ENCODE data around the gene DYNC2I2. TPM values are rescaled to one million over a fixed set of nuclear protein-coding genes. Genes with fewer than 3 reads are reported as not detected.

The DYNC2I2 gene
- total RNA-seq, 1 experiment from 2014 or later, result 53.2 TPM

DNA sequence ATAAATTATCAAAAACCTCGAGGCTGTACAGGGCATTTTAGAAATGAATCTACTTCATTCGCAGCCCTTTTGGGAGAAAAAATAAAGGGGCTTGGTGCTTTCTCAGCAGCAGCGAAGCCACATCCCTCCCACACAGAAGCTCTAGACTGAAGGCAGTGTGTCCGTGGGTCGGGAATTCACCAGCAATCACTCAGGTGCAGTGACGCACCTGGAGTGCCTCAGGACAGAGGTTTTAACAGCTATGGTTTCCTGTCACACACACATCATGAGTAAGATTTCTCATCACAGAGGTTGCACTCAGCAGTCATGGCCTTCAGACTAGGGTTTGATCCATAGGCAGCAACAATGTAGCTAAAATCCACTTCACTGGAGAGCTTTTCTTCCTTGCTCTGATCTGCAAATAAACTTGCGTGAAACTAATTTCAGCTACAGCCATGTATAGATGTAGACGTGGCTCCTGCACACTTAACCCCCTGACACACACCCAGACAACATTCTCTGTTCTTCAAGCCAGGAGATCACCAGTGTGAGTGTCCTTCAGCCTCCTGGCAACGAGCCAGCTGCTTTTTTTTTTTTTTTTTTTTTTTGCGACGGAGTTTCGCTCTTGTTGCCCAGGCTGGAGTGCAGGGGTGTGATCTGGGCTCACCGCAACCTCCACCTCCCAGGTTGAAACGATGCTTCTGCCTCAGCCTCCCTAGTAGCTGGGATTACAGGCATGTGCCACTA lies 34.8 kb downstream of the DYNC2I2 start:
- Mint-ChIP-seq H3K27ac (ENCODE audit: unreplicated experiment) (no peak overlapping the region), H3K4me1 (ENCODE audit: low read depth, unreplicated experiment) (no peaks in the 10 kb centered on the region), H3K36me3 (ENCODE audit: insufficient read depth, unreplicated experiment) (peaks cover 39% of the 10 kb centered on the region), H3K9me3 (ENCODE audit: low read depth, unreplicated experiment) (no peaks in the 10 kb centered on the region), H3K4me3 (ENCODE audit: low read depth, unreplicated experiment) (no peak overlapping the region), H3K27me3 (ENCODE audit: unreplicated experiment) (no peaks in the 10 kb centered on the region)
- intact Hi-C loops (cut with micrococcal nuclease; ENCODE audit: unreplicated experiment), result no loop called here
- DNase-seq, result no peak
- BruUV-seq (replicated peaks), result no TSS peak
- CTCF ChIA-PET, result no interaction called here
- TF ChIP-seq, protein P1, sequence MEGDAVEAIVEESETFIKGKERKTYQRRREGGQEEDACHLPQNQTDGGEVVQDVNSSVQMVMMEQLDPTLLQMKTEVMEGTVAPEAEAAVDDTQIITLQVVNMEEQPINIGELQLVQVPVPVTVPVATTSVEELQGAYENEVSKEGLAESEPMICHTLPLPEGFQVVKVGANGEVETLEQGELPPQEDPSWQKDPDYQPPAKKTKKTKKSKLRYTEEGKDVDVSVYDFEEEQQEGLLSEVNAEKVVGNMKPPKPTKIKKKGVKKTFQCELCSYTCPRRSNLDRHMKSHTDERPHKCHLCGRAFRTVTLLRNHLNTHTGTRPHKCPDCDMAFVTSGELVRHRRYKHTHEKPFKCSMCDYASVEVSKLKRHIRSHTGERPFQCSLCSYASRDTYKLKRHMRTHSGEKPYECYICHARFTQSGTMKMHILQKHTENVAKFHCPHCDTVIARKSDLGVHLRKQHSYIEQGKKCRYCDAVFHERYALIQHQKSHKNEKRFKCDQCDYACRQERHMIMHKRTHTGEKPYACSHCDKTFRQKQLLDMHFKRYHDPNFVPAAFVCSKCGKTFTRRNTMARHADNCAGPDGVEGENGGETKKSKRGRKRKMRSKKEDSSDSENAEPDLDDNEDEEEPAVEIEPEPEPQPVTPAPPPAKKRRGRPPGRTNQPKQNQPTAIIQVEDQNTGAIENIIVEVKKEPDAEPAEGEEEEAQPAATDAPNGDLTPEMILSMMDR (IDR thresholded peaks at IDR 0.05; ENCODE audit: unreplicated experiment), result no peak

DNA sequence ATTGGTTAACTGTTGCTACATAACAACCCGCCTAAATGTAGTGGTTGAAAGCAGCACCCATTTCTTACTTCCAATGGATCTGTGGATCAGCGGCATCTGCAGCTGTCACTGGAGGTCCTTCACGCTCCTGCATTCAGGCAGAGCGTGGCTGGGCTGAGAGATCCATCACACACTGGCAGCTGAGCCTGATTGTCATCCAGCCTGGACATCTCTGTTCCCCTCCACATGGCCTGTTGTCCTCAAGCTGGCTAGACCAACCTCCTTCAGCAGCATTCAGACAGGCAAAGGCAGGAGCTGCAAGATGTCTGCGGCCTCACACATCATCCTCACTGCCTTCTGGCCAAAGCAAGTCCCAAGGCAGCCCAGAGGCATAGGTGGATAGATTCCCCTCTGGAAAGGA lies 36.9 kb downstream of the DYNC2I2 start:
- Mint-ChIP-seq H3K4me3 (ENCODE audit: low read depth, unreplicated experiment) (no peak overlapping the region), H3K27ac (ENCODE audit: unreplicated experiment) (no peak overlapping the region), H3K36me3 (ENCODE audit: insufficient read depth, unreplicated experiment) (peaks cover 35% of the 10 kb centered on the region), H3K27me3 (ENCODE audit: unreplicated experiment) (no peaks in the 10 kb centered on the region), H3K4me1 (ENCODE audit: low read depth, unreplicated experiment) (no peaks in the 10 kb centered on the region), H3K9me3 (ENCODE audit: low read depth, unreplicated experiment) (no peaks in the 10 kb centered on the region)
- no peak for DNase-seq
- CTCF ChIA-PET, result no interaction called here
- TF ChIP-seq, protein P1 (IDR thresholded peaks at IDR 0.05; ENCODE audit: unreplicated experiment), result no peak
- intact Hi-C loops (cut with micrococcal nuclease; ENCODE audit: unreplicated experiment), result no loop called here
- no TSS peak for BruUV-seq (replicated peaks)

DNA sequence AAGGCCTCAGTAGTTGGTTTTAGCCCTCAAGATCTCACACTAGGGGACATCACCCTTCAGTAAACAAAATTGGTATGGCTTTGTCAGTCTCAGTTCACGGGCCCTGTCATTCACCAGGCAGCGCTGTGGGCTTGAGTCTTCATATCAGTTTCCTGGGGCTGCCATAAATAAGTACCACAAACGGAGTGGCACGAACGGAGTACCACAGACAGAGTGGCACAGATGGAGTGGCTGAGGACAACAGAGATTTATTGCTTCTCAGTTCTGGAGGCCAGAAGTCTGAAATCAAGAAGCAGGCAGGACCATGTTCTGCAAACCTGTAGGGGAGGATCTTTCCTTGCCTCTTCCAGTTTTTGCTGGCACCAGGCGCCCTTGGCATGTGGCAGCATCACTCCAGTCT lies 37.5 kb downstream of the DYNC2I2 start:
- no peaks in the 10 kb centered on the region for H3K4me1 Mint-ChIP-seq (ENCODE audit: low read depth, unreplicated experiment)
- BruUV-seq (replicated peaks), result no TSS peak
- H3K9me3 Mint-ChIP-seq (ENCODE audit: low read depth, unreplicated experiment), result no peaks in the 10 kb centered on the region
- H3K27me3 Mint-ChIP-seq (ENCODE audit: unreplicated experiment), result no peaks in the 10 kb centered on the region
- H3K4me3 Mint-ChIP-seq (ENCODE audit: low read depth, unreplicated experiment), result no peak overlapping the region
- TF ChIP-seq, protein P1 (IDR thresholded peaks at IDR 0.05; ENCODE audit: unreplicated experiment), result no peak
- peaks cover 28% of the 10 kb centered on the region for H3K36me3 Mint-ChIP-seq (ENCODE audit: insufficient read depth, unreplicated experiment)
- DNase-seq, result no peak
- no peak overlapping the region for H3K27ac Mint-ChIP-seq (ENCODE audit: unreplicated experiment)
- intact Hi-C loops (cut with micrococcal nuclease; ENCODE audit: unreplicated experiment), result no loop called here
- CTCF ChIA-PET, result no interaction called here

DNA sequence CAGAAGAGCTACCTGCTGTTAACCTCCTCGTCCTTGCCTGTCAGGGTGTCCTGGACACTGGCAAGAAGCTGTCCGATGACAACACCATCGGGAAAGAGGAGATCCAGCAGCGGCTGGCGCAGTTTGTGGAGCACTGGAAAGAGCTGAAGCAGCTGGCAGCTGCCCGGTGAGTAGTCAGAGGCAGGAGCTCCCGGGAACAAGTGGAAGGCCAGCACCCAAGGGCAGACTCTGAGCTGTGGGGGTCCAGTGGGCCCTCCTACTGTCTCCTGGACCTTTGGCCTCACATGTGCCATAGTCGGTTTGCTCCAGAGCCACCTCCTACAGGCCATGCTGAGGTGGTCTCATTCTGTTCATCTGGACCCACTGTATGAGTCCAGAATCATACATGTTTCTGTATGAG lies 38.7 kb downstream of the DYNC2I2 start:
- no peak overlapping the region for H3K4me3 Mint-ChIP-seq (ENCODE audit: low read depth, unreplicated experiment)
- intact Hi-C loops (cut with micrococcal nuclease; ENCODE audit: unreplicated experiment), result no loop called here
- TF ChIP-seq, protein P1 (IDR thresholded peaks at IDR 0.05; ENCODE audit: unreplicated experiment), result no peak
- CTCF ChIA-PET, result interaction anchor here (0.6 kb wide), 1 partner anchor 20 kb away, joined by 6 read pairs; no protein-coding TSS in a partner anchor
- H3K4me1 Mint-ChIP-seq (ENCODE audit: low read depth, unreplicated experiment), result no peaks in the 10 kb centered on the region
- DNase-seq, result no peak
- no peaks in the 10 kb centered on the region for H3K9me3 Mint-ChIP-seq (ENCODE audit: low read depth, unreplicated experiment)
- no TSS peak for BruUV-seq (replicated peaks)
- H3K36me3 Mint-ChIP-seq (ENCODE audit: insufficient read depth, unreplicated experiment), result peaks cover 29% of the 10 kb centered on the region
- H3K27me3 Mint-ChIP-seq (ENCODE audit: unreplicated experiment), result no peaks in the 10 kb centered on the region
- H3K27ac Mint-ChIP-seq (ENCODE audit: unreplicated experiment), result no peak overlapping the region
